IMR-90 (cell line): ENCODE measurements around the gene CMSS1. TPM values are rescaled to one million over a fixed set of nuclear protein-coding genes. Genes with fewer than 3 reads are reported as not detected.

Experiments used
- ATAC-seq: fragments of 200-7000 bp; cut with Tn5 transposase; 2 replicates; pipeline ENCODE4 v1.9.1; 2020; ENCODE audit warnings: low read depth, mild to moderate bottlenecking, moderate library complexity
- BruUV-seq: library from RNA; stranded (reverse); fragments of 400-500 nt; replicated peaks from 2 replicates; lab custom pipeline; 2021; lab: Mats Ljungman, UMichigan
- CTCF ChIA-PET: fragments of 300-600 bp; formaldehyde crosslinking; extraction: SDS; loops from one replicate; lab custom pipeline; 2021; ENCODE audit warnings: antibody characterized with exemption; lab: Yijun Ruan, JAX
- POLR2A ChIA-PET: fragments of 300-600 bp; sonication (Branson Sonifier 250); formaldehyde crosslinking; loops from one replicate; lab custom pipeline; 2022; ENCODE audit warnings: antibody characterized with exemption; ENCODE audit not compliant: unreplicated experiment; lab: Charles Lee
- DNase-seq: peaks from one replicate; pipeline ENCODE4 v3.0.0; 2013
- H2AFZ ChIP-seq: replicated peaks from 2 replicates; pipeline ENCODE3; 2013; ENCODE audit warnings: low read length, mild to moderate bottlenecking; ENCODE audit not compliant: poor library complexity
- H2AK5ac ChIP-seq: 2 replicates; pipeline ENCODE4 v1.6.1; 2013; ENCODE audit warnings: low read depth, low read length, inconsistent platforms
- H2AK9ac ChIP-seq: replicated peaks from 2 replicates; pipeline ENCODE3; 2013; ENCODE audit warnings: mild to moderate bottlenecking, low read depth, low read length, moderate library complexity; ENCODE audit not compliant: poor library complexity
- H2BK120ac ChIP-seq: 2 replicates; pipeline ENCODE4 v1.6.1; 2013; ENCODE audit warnings: low read depth, low read length, inconsistent platforms
- H2BK15ac ChIP-seq: 3 replicates; pipeline ENCODE4 v1.6.1; 2013; ENCODE audit warnings: low read depth, low read length, inconsistent platforms
- H2BK20ac ChIP-seq: 2 replicates; pipeline ENCODE4 v1.6.1; 2013; ENCODE audit warnings: low read depth, mild to moderate bottlenecking, inconsistent platforms, low read length, moderate library complexity
- H2BK5ac ChIP-seq: 2 replicates; pipeline ENCODE4 v1.6.1; 2013; ENCODE audit warnings: mild to moderate bottlenecking, low read depth, low read length, inconsistent platforms; ENCODE audit not compliant: poor library complexity, severe bottlenecking
- H3K14ac ChIP-seq: replicated peaks from 2 replicates; pipeline ENCODE4 v1.6.1; 2013; ENCODE audit warnings: low read depth, low read length, inconsistent platforms
- H3K18ac ChIP-seq: 2 replicates; pipeline ENCODE4 v1.6.1; 2013; ENCODE audit warnings: low read depth, low read length, control low read depth
- H3K23ac ChIP-seq: 2 replicates; pipeline ENCODE4 v1.6.1; 2013; ENCODE audit warnings: low read depth, low read length, inconsistent platforms
- H3K27ac ChIP-seq: 2 replicates; pipeline ENCODE4 v1.5.1; 2013; ENCODE audit warnings: mild to moderate bottlenecking, control low read depth, low read length; ENCODE audit not compliant: insufficient read depth
- H3K27me3 ChIP-seq: 2 replicates; pipeline ENCODE4 v1.6.1; 2013; ENCODE audit warnings: low read length; ENCODE audit not compliant: control insufficient read depth, insufficient read depth
- H3K36me3 ChIP-seq: 2 replicates; pipeline ENCODE4 v1.6.1; 2013; ENCODE audit warnings: low read length, mixed read lengths; ENCODE audit not compliant: control insufficient read depth, insufficient read depth
- H3K4ac ChIP-seq: 2 replicates; pipeline ENCODE4 v1.6.1; 2013; ENCODE audit warnings: low read depth, low read length, inconsistent platforms
- H3K4me1 ChIP-seq: 2 replicates; pipeline ENCODE4 v1.6.1; 2013; ENCODE audit warnings: low read length, mixed read lengths; ENCODE audit not compliant: control insufficient read depth, insufficient read depth
- H3K4me2 ChIP-seq: 2 replicates; pipeline ENCODE4 v1.6.1; 2013; ENCODE audit warnings: low read depth, mild to moderate bottlenecking, control low read depth, low read length, moderate library complexity
- H3K4me3 ChIP-seq: 2 replicates; pipeline ENCODE4 v1.5.1; 2013; ENCODE audit warnings: low read depth, mild to moderate bottlenecking, control low read depth, low read length, moderate library complexity; ENCODE audit not compliant: insufficient read depth
- H3K56ac ChIP-seq: 2 replicates; pipeline ENCODE4 v1.6.1; 2013; ENCODE audit warnings: low read length, inconsistent platforms; ENCODE audit not compliant: insufficient read depth; ENCODE audit errors: extremely low read depth
- H3K79me1 ChIP-seq, 2 experiments: 2 replicates each; pipeline ENCODE4 v1.6.1; 2013; ENCODE audit warnings: low read length in 2 of 2, inconsistent platforms in 1 of 2, low read depth in 1 of 2
- H3K9ac ChIP-seq: 2 replicates; pipeline ENCODE4 v1.6.1; 2013; ENCODE audit warnings: low read depth, low read length, control low read depth
- H3K9me1 ChIP-seq: 2 replicates; pipeline ENCODE4 v1.6.1; 2013; ENCODE audit warnings: low read length, inconsistent platforms; ENCODE audit not compliant: insufficient read depth
- H3K9me3 ChIP-seq: 2 replicates; pipeline ENCODE4 v1.6.1; 2013; ENCODE audit warnings: low read length; ENCODE audit not compliant: control insufficient read depth, insufficient read depth
- H4K20me1 ChIP-seq: 2 replicates; pipeline ENCODE4 v1.6.1; 2013; ENCODE audit warnings: low read length, inconsistent platforms; ENCODE audit not compliant: insufficient read depth
- H4K5ac ChIP-seq: 2 replicates; pipeline ENCODE4 v1.6.1; 2013; ENCODE audit warnings: mild to moderate bottlenecking, low read depth, low read length, control low read depth
- H4K8ac ChIP-seq, 2 experiments: 2 replicates each; pipeline ENCODE4 v1.6.1; 2013; ENCODE audit warnings: low read depth in 2 of 2, low read length in 2 of 2, control low read depth in 1 of 2, inconsistent platforms in 1 of 2
- H4K91ac ChIP-seq: 2 replicates; pipeline ENCODE4 v1.6.1; 2013; ENCODE audit warnings: low read depth, low read length, inconsistent platforms; ENCODE audit not compliant: insufficient read depth
- BHLHE40 ChIP-seq: fragments of 150-350 bp; IDR thresholded peaks from 2 replicates; pipeline ENCODE4 v1.6.1; 2016; ENCODE audit warnings: mild to moderate bottlenecking, low read depth, low read length
- CEBPB ChIP-seq: IDR thresholded peaks from 2 replicates; pipeline ENCODE4 v1.6.1; 2012; ENCODE audit warnings: low read depth, low read length, improper control_type of control experiment
- CHD1 ChIP-seq: IDR thresholded peaks from 2 replicates; pipeline ENCODE4 v1.6.1; 2012; ENCODE audit warnings: low read depth, low read length, improper control_type of control experiment
- CTCF ChIP-seq: conservative IDR thresholded peaks from 2 replicates; pipeline ENCODE4 v1.5.1; 2012; ENCODE audit warnings: mild to moderate bottlenecking, low read depth, low read length, improper control_type of control experiment
- ELK1 ChIP-seq: fragments of 150-350 bp; IDR thresholded peaks from 2 replicates; pipeline ENCODE4 v1.6.1; 2016; ENCODE audit warnings: low read depth, mild to moderate bottlenecking, low read length, moderate library complexity, borderline replicate concordance
- FOS ChIP-seq: fragments of 150-350 bp; IDR thresholded peaks from 2 replicates; pipeline ENCODE4 v1.6.1; 2016; ENCODE audit warnings: low read depth, low read length
- MAFK ChIP-seq: IDR thresholded peaks from 2 replicates; pipeline ENCODE4 v1.6.1; 2012; ENCODE audit warnings: low read depth, low read length, improper control_type of control experiment
- MAZ ChIP-seq: IDR thresholded peaks from 2 replicates; pipeline ENCODE4 v1.6.1; 2012; ENCODE audit warnings: low read depth, mild to moderate bottlenecking, low read length, improper control_type of control experiment, moderate library complexity, borderline replicate concordance
- MXI1 ChIP-seq: IDR thresholded peaks from 2 replicates; pipeline ENCODE4 v1.6.1; 2012; ENCODE audit warnings: low read depth, mild to moderate bottlenecking, low read length, moderate library complexity, borderline replicate concordance
- NFE2L2 ChIP-seq: fragments of 150-350 bp; IDR thresholded peaks from 2 replicates; pipeline ENCODE4 v1.6.1; 2016; ENCODE audit warnings: low read depth, mild to moderate bottlenecking, low read length
- POLR2A ChIP-seq: IDR thresholded peaks from 2 replicates; pipeline ENCODE4 v1.6.1; 2012; ENCODE audit warnings: mild to moderate bottlenecking, low read depth, low read length
- RAD21 ChIP-seq: IDR thresholded peaks from 2 replicates; pipeline ENCODE4 v1.6.1; 2012; ENCODE audit warnings: low read length, improper control_type of control experiment
- RCOR1 ChIP-seq: IDR thresholded peaks from 2 replicates; pipeline ENCODE4 v1.6.1; 2012; ENCODE audit warnings: mild to moderate bottlenecking, low read length, improper control_type of control experiment; ENCODE audit not compliant: insufficient replicate concordance
- RFX5 ChIP-seq: IDR thresholded peaks from 2 replicates; pipeline ENCODE4 v1.8.0; 2012; ENCODE audit warnings: low read depth, mild to moderate bottlenecking, low read length, moderate library complexity
- SMC3 ChIP-seq: fragments of 150-350 bp; IDR thresholded peaks from 2 replicates; pipeline ENCODE4 v1.6.1; 2016; ENCODE audit warnings: low read depth, mild to moderate bottlenecking, antibody characterized with exemption, low read length, moderate library complexity
- USF2 ChIP-seq: fragments of 150-350 bp; IDR thresholded peaks from 2 replicates; pipeline ENCODE4 v1.6.1; 2017; ENCODE audit warnings: mild to moderate bottlenecking, antibody characterized with exemption, low read length, low read depth
- WGBS, 2 experiments: methylation state at CpG; one replicate each; pipeline versions ENCODE4 v1.1.5 to v1.1.7; 2013; ENCODE audit warnings: missing lambda C conversion rate in 2 of 2; ENCODE audit not compliant: insufficient read length in 1 of 2; ENCODE audit errors: extremely low coverage in 2 of 2; 5-methylcytosine and 5-hydroxymethylcytosine counted together
- dilution Hi-C: fragments of 300-500 bp; cut with HindIII; formaldehyde crosslinking; loops from one replicate; pipeline ENCODE4 v1.14.3; 2018; ENCODE audit warnings: low sequenced_read_pairs; ENCODE audit not compliant: unreplicated experiment
- in situ Hi-C: fragments of 300-500 bp; cut with MboI; formaldehyde crosslinking; loops from 3 replicates; pipeline ENCODE4 v1.14.3; 2019; ENCODE audit warnings: low sequenced_read_pairs, inconsistent platforms, mixed read lengths
- intact Hi-C: fragments of 100-400 bp; cut with micrococcal nuclease; formaldehyde crosslinking; loops from 2 replicates; pipeline ENCODE4 v1.10.0; 2022
- polyA plus RNA-seq, 3 experiments: library from polyadenylated mRNA; depleted of rRNA; stranded (reverse); fragments of >200 nt; gene quantifications; 2 replicates each; pipeline ENCODE4 v1.2.3, GENCODE V29; 2012; ENCODE audit warnings: low replicate concordance in 1 of 3
- total RNA-seq: library from RNA; depleted of rRNA; stranded (reverse); fragments of >200 nt; gene quantifications from 2 replicates; pipeline ENCODE4 v1.2.3, GENCODE V29; 2012

CMSS1 gene
- total and polyA plus RNA-seq, 2 of the 4 experiments (the other 2 are of a cell fraction), result 12.5 to 13.6 TPM

- Histone ChIP-seq H2BK120ac (no peak overlapping the region), H4K91ac (no peak overlapping the region), H4K20me1 (no peaks in the 10 kb centered on the region), H2AK5ac (no peak overlapping the region), H3K36me3 (peaks cover 4% of the 10 kb centered on the region), H3K9me1 (peaks cover 14% of the 10 kb centered on the region), H3K27me3 (no peaks in the 10 kb centered on the region), H3K18ac (no peak overlapping the region), H3K23ac (no peak overlapping the region), H2AK9ac (no peak overlapping the region), H3K4me3 (no peak overlapping the region), H3K56ac (no peak overlapping the region), H3K9ac (no peak overlapping the region), H4K5ac (no peak overlapping the region), H2BK5ac (no peak overlapping the region), H3K14ac (no peak overlapping the region), H2BK15ac (no peak overlapping the region), H3K27ac (no peak overlapping the region), H3K4me2 (no peak overlapping the region), H3K4ac (no peak overlapping the region), H2AFZ (no peak overlapping the region), H4K8ac (no peak overlapping the region), H3K9me3 (no peaks in the 10 kb centered on the region), H3K79me1 (peaks cover 0 to 10% of the 10 kb centered on the region in 2 experiments; a peak in 1 of 4 replicates), H2BK20ac (no peak overlapping the region), H3K4me1 (peaks cover 20% of the 10 kb centered on the region; the same call in 1 of the 2 replicates)
- no peak for TF ChIP-seq MAFK
- no peak for TF ChIP-seq ELK1
- TF ChIP-seq MXI1, result no peak
- no peak for TF ChIP-seq POLR2A
- TF ChIP-seq CHD1, result no peak
- TF ChIP-seq FOS, result no peak
- TF ChIP-seq RFX5, result no peak
- no peak for TF ChIP-seq RCOR1
- no peak for TF ChIP-seq RAD21
- TF ChIP-seq CTCF, result no peak
- TF ChIP-seq MAZ, result no peak
- TF ChIP-seq BHLHE40, result no peak
- TF ChIP-seq CEBPB, result no peak
- no peak for TF ChIP-seq USF2
- TF ChIP-seq NFE2L2, result no peak
- no peak for TF ChIP-seq SMC3
- DNase-seq (no peak), ATAC-seq (no peak)
- in situ Hi-C loops, result no loop called here
- ChIA-PET POLR2A (no interaction called here), CTCF (interaction anchor here (0.7 kb wide), 1 partner anchor 274 kb away, joined by 3 read pairs; no protein-coding TSS in a partner anchor)
- dilution Hi-C loops, result no loop called here
- intact Hi-C loops, result no loop called here
- BruUV-seq, result no TSS peak
- no CpG with 5 or more reads among the region's 2 CpGs for WGBS, 2 experiments
Observed at GRCh38 chr3:99777708-99778107, 40.0 kb upstream of the CMSS1 start.
